Adrenal gland (tissue), 12 donors: ENCODE data around the gene PHC2. TPM values are rescaled to one million over a fixed set of nuclear protein-coding genes. Genes with fewer than 3 reads are reported as not detected.

ENCODE experiments used
- DNase-seq, 7 donors: peaks; one replicate each; pipeline ENCODE4 v3.0.0-alpha.2; 2019 to 2020
- H3K27ac ChIP-seq, 5 donors: fragments of 200-600 bp; sonication (generic) in 4 of 5; 1 replicate in 3 of 5; 2 replicates in 2 of 5; pipeline versions ENCODE4 v1.5.1 to v1.8.0; 2016 to 2020; ENCODE audit warnings: mild to moderate bottlenecking in 1 of 5
- H3K27me3 ChIP-seq: fragments of 200-600 bp; 2 replicates; pipeline ENCODE4 v1.8.0; 2021
- H3K36me3 ChIP-seq, 2 donors: fragments of 200-600 bp; replicated peaks in 1 of 2; 1 replicate in 1 of 2; 2 replicates in 1 of 2; pipeline versions ENCODE4 v1.5.1 to v1.8.0; 2018 to 2022
- H3K4me1 ChIP-seq, 2 donors: fragments of 200-600 bp; replicated peaks in 1 of 2; 1 replicate in 1 of 2; 2 replicates in 1 of 2; pipeline versions ENCODE4 v1.5.1 to v1.8.0; 2018 to 2021
- H3K4me3 ChIP-seq, 4 donors: fragments of 200-600 bp; sonication (generic) in 3 of 4; one replicate each; pipeline ENCODE4 v1.5.1; 2016 to 2018
- H3K9me3 ChIP-seq, 3 donors: fragments of 200-600 bp; sonication (generic) in 1 of 3; replicated peaks in 1 of 3; 1 replicate in 2 of 3; 2 replicates in 1 of 3; pipeline versions ENCODE4 v1.5.1 to v1.8.0; 2016 to 2021
- CTCF ChIP-seq, 6 experiments: fragments of 450-650 bp in 4 of 6; fragments of 200-600 bp in 2 of 6; sonication (generic) in 1 of 6; IDR thresholded peaks; 1 replicate in 5 of 6; 2 replicates in 1 of 6; pipeline versions ENCODE4 v1.5.1 to v1.8.0; 2016 to 2021; ENCODE audit warnings: antibody characterized with exemption in 6 of 6, mild to moderate bottlenecking in 2 of 6, moderate library complexity in 1 of 6
- POLR2A ChIP-seq, 2 donors: fragments of 450-650 bp; IDR thresholded peaks; one replicate each; pipeline ENCODE4 v1.6.1; 2017; ENCODE audit warnings: antibody characterized with exemption in 2 of 2, mild to moderate bottlenecking in 2 of 2, moderate library complexity in 1 of 2
- WGBS, 4 donors: extraction: QIAGEN DNeasy Blood & Tissue Kit in 2 of 4; methylation state at CpG; one replicate each; pipeline versions ENCODE4 v1.1.5 to v1.1.7; 2013 to 2017; 5-methylcytosine and 5-hydroxymethylcytosine counted together
- intact Hi-C, 2 donors: fragments of 100-400 bp; cut with DNase I; formaldehyde crosslinking; loops; one replicate each; pipeline versions ENCODE4 v1.14.1 to v1.15.0; 2022 to 2023
- polyA plus RNA-seq, 3 donors: library from polyadenylated mRNA; stranded (reverse); fragments of 200-250 nt in 2 of 3; fragments of 350-450 nt in 1 of 3; fragmentation: Illumina TruSeq in 1 of 3; extraction: RNeasy Lipid Tissue Mini Kit (QIAGEN cat#74804) in 1 of 3; gene quantifications; one replicate each; pipeline ENCODE4 v1.2.3, GENCODE V29; 2013 to 2014
- total RNA-seq, 9 donors: library from RNA; depleted of rRNA in 4 of 9; stranded (reverse); fragments of >200 nt in 4 of 9; fragments of 120-200 nt in 1 of 9; fragmentation: NEBNext Ultra II Directional in 1 of 9; extraction: Animal tissue kit (Norgen Biotek cat#: 25700) in 1 of 9; gene quantifications; one replicate each; pipeline versions ENCODE4 v1.1.0 to v1.2.4, GENCODE V29; 2013 to 2023
- donor health status: healthy with polysubstance abuse.
- donor health status: Bipolar disorder and iron deficiency.
- donor health status: DM: yes; HTN: yes; CAD: no.
- donor health status: DM: no; HTN: no; CAD: no.
- donor health status: DM: no; HTN: no; CAD: no.
- donor health status: DM: yes; HTN: yes; CAD: no.

PHC2 gene
- total and polyA plus RNA-seq, 12 donors: 24.9 to 164 (median 112) TPM

DNA sequence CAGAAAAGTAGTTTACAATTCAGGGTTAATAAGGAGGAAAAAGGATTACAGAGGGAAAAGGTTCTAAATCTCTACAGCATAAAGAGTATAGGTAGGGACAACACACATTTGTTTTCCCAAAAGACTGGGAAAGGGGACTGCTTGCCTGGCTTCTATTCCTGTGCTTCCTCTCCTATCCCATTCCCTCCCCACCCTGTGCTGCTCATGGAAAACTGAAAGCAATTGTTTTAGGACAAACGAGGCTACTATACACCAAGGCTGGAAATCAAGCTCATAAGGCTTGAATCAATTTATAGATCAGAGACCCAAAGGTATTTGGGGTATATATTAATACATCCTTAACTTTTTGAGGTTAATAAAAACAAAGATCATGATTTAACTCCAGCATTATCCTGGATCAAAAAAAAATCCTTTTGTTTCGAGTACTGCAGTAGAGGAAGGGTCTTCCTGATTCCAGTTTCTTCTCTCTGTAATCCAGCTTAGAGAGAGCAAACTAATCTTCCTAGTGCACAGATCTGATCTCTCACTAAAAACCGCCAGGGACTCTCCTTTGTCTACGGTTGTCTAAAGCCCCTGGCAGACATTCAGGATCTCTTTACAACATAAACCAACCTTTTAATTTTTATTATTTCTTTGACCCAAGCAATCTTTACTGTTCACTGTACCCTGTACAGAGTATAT, 72.6 kb downstream of the PHC2 start:
- Histone ChIP-seq H3K9me3 (no peaks in the 10 kb centered on the region), H3K27ac (no peak overlapping the region), H3K36me3 (peaks cover 0 to 39% of the 10 kb centered on the region in 2 donors), H3K27me3 (no peaks in the 10 kb centered on the region), H3K4me3 (no peak overlapping the region), H3K4me1 (peaks cover 0 to 3% of the 10 kb centered on the region in 2 donors)
- intact Hi-C loops: no loop called here
- DNase-seq: peak in 1 of 7 donors; percentile 7
- 73 to 84% (median 78%) methylated on average over 4 of the region's 4 CpGs for WGBS, 4 donors
- TF ChIP-seq POLR2A (IDR thresholded peaks at IDR 0.05) (no peak), CTCF (IDR thresholded peaks at IDR 0.05) (no peak)

DNA sequence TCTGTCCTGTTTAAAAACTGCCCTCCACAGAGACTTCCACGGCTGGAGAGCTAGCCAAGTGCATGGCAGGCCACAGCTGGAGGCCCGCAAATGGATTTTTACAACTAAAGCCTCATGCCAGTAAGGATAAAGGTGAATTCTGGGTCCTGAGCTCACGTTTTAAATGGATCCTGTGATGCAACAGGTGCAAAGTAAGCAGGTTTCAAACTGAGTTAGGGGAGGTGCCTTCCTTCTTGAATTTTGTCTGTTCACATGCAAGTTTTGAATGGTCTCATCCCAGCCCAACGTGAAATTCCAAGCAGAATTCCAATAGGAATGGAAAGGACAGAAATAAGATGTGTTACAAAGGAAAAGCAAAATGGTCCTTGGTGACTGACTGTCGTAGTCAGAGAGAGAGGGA, 73.8 kb downstream of the PHC2 start:
- no peaks in the 10 kb centered on the region for H3K4me1 ChIP-seq
- no peak overlapping the region for H3K4me3 ChIP-seq
- peaks cover 0 to 40% of the 10 kb centered on the region in 2 donors for H3K36me3 ChIP-seq
- H3K9me3 ChIP-seq: no peaks in the 10 kb centered on the region
- no peaks in the 10 kb centered on the region for H3K27me3 ChIP-seq
- H3K27ac ChIP-seq: no peak overlapping the region
- WGBS, 4 donors: 92 to 98% (median 95%) methylated on average over 4 to 5 of the region's 5 CpGs
- intact Hi-C loops: no loop called here
- peak in 1 of 7 donors; percentile 7 for DNase-seq
- TF ChIP-seq POLR2A (IDR thresholded peaks at IDR 0.05): no peak
- TF ChIP-seq CTCF (IDR thresholded peaks at IDR 0.05): no peak

DNA sequence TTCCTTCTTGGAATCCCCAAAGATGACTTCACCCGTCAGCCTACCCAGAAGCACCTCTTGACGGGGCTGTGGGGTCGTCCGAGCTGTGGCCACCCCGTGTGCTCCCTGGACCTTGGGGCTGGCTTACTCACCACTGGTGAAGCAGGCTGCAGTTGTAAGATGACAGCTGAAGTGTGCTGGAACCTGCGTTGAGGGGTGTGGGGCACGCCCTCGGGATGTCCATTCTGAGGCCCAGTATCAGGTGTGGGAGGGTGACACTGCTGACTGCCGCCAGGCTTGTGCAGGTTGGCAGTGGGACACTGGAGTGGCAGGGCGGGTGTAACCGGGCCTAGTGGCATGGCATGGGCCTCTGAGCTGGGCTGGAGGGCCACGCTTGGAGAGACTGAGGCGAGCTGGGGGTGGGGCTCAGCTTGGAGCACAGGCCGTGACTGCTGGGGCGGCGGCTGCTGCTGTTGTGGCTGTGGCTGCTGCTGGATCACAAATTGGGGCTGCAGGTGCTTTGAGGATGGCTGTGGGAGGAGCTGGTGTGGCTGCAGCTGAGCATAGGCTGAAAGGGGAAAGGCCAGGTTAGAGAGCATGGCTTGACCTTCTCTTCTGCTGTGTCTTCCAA, 76.1 kb downstream of the PHC2 start:
- TF ChIP-seq POLR2A (IDR thresholded peaks at IDR 0.05) (no peak), CTCF (IDR thresholded peaks at IDR 0.05) (no peak)
- Histone ChIP-seq H3K27me3 (no peaks in the 10 kb centered on the region), H3K36me3 (peaks cover 0 to 32% of the 10 kb centered on the region in 2 donors), H3K9me3 (no peaks in the 10 kb centered on the region), H3K4me1 (peaks cover 0 to 8% of the 10 kb centered on the region in 2 donors), H3K4me3 (no peak overlapping the region), H3K27ac (no peak overlapping the region)
- DNase-seq: peak in 1 of 7 donors; percentile 10
- intact Hi-C loops: no loop called here
- 85 to 93% (median 89%) methylated on average over 7 to 16 of the region's 16 CpGs for WGBS, 4 donors

DNA sequence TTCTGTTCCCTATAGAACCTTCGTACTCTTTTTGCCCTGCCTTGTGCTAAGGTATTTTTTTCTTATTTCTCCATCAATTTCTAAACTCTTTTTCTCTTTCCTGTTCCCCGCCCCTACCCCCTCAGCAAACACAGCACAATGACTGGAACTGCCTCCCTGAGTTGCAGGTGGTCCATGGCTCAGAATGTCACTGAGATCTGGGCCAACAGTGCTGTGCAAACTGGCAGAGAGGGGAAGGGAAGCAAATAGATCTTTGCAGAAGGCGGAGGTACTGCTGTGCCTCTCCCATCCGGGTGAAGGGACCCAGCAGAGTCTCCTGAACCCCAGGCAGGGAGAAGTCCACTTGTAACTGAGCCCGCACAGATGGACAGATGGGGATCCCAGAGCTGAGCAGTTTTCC, 77.4 kb downstream of the PHC2 start:
- peak in 1 of 7 donors; percentile 12 for DNase-seq
- TF ChIP-seq CTCF (IDR thresholded peaks at IDR 0.05) (no peak), POLR2A (IDR thresholded peaks at IDR 0.05) (no peak)
- no peak overlapping the region for H3K27ac ChIP-seq
- WGBS, 4 donors: 92 to 96% (median 95%) methylated on average over 5 of the region's 5 CpGs
- intact Hi-C loops: no loop called here
- peaks cover 3 to 8% of the 10 kb centered on the region in 2 donors for H3K4me1 ChIP-seq
- H3K36me3 ChIP-seq: peaks cover 0 to 32% of the 10 kb centered on the region in 2 donors
- H3K9me3 ChIP-seq: no peaks in the 10 kb centered on the region
- H3K27me3 ChIP-seq: no peaks in the 10 kb centered on the region
- H3K4me3 ChIP-seq: no peak overlapping the region
